Gastrocnemius medialis (tissue), 4 donors: ENCODE data around the gene RAB3GAP1. TPM values are rescaled to one million over a fixed set of nuclear protein-coding genes. Genes with fewer than 3 reads are reported as not detected.

Experiments
- ATAC-seq, 2 donors: fragments of 150-250 bp; one replicate each; pipeline ENCODE4 v1.9.1; 2016
- DNase-seq, 2 donors: peaks; one replicate each; pipeline ENCODE4 v3.0.0-alpha.2; 2019
- H3K27ac ChIP-seq, 4 donors: fragments of 200-600 bp; sonication (generic); 1 replicate in 1 of 4; 2 replicates in 3 of 4; pipeline ENCODE4 v1.5.1; 2016 to 2018; ENCODE audit warnings: mild to moderate bottlenecking in 2 of 4, moderate library complexity in 1 of 4
- H3K27me3 ChIP-seq, 3 donors: fragments of 200-600 bp; sonication (generic) in 2 of 3; 1 replicate in 1 of 3; 2 replicates in 2 of 3; pipeline versions ENCODE4 v1.5.1 to v1.6.0; 2016 to 2019; ENCODE audit warnings: mild to moderate bottlenecking in 1 of 3, moderate library complexity in 1 of 3
- H3K36me3 ChIP-seq, 2 donors: fragments of 200-600 bp; sonication (generic) in 1 of 2; one replicate each; pipeline ENCODE4 v1.5.1; 2017 to 2018
- H3K4me1 ChIP-seq, 2 donors: fragments of 200-600 bp; sonication (generic) in 1 of 2; one replicate each; pipeline ENCODE4 v1.5.1; 2016 to 2017; ENCODE audit warnings: mild to moderate bottlenecking in 2 of 2
- H3K4me3 ChIP-seq, 4 donors: fragments of 200-600 bp; sonication (generic) in 3 of 4; 1 replicate in 1 of 4; 2 replicates in 3 of 4; pipeline ENCODE4 v1.5.1; 2016 to 2019; ENCODE audit warnings: mild to moderate bottlenecking in 2 of 4
- H3K9me3 ChIP-seq, 3 donors: fragments of 200-600 bp; sonication (generic) in 2 of 3; 1 replicate in 1 of 3; 2 replicates in 2 of 3; pipeline ENCODE4 v1.5.1; 2016 to 2019
- CTCF ChIP-seq, 5 experiments: fragments of 450-650 bp in 3 of 5; fragments of 200-600 bp in 2 of 5; sonication (generic) in 2 of 5; IDR thresholded peaks in 4 of 5; conservative IDR thresholded peaks in 1 of 5; 1 replicate in 4 of 5; 2 replicates in 1 of 5; pipeline ENCODE4 v1.5.1; 2016 to 2019; ENCODE audit warnings: antibody characterized with exemption in 5 of 5, mild to moderate bottlenecking in 3 of 5, moderate library complexity in 3 of 5
- POLR2A ChIP-seq, 2 donors: fragments of 450-650 bp; IDR thresholded peaks; one replicate each; pipeline ENCODE4 v1.6.1; 2017; ENCODE audit warnings: antibody characterized with exemption in 2 of 2, mild to moderate bottlenecking in 2 of 2, moderate library complexity in 2 of 2
- in situ Hi-C, 4 donors: fragments of 200-750 bp; cut with MboI; loops; one replicate each; pipeline versions ENCODE4 v1.15.0 to v1.8.0; 2017; ENCODE audit warnings: low sequenced_read_pairs in 4 of 4
- intact Hi-C: fragments of 100-400 bp; cut with DNase I; formaldehyde crosslinking; loops from one replicate; pipeline ENCODE4 v1.15.1; 2023; ENCODE audit warnings: low total_unique reads
- total RNA-seq, 4 donors: library from RNA; depleted of rRNA; stranded (reverse); fragments of >200 nt; gene quantifications; one replicate each; pipeline versions ENCODE4 v1.1.0 to v1.2.3, GENCODE V29; 2016

RAB3GAP1 gene
- total RNA-seq, 4 donors from 2014 or later: 44.3 to 51.7 (median 46.5) TPM

- no peak for ATAC-seq
Observed at GRCh38 chr2:135009339-135009738, 42.8 kb upstream of the RAB3GAP1 start.

GRCh38 chr2:135010200-135010942, 41.7 kb upstream of the RAB3GAP1 start:
- no peak for TF ChIP-seq CTCF (IDR thresholded peaks at IDR 0.05 in 4 of 5, conservative IDR thresholded peaks at IDR 0.05 in 1 of 5)
- TF ChIP-seq POLR2A (IDR thresholded peaks at IDR 0.05): no peak

More at GRCh38 chr2:135009339-135009738, 42.8 kb upstream of the RAB3GAP1 start:
- in situ Hi-C loops (loop anchor here in 3 of 4 donors (5.0 to 25.0 kb wide), 2 partner anchors 703 kb away; no protein-coding TSS in a partner anchor), intact Hi-C loops (loop anchor here (10.0 kb wide), 1 partner anchor 785 kb away; no protein-coding TSS in a partner anchor)
- no peak overlapping the region for H3K27ac ChIP-seq
- H3K27me3 ChIP-seq: peaks cover 0 to 13% (median 0%) of the 10 kb centered on the region in 3 donors
- peaks cover 0 to 2% of the 10 kb centered on the region in 2 donors for H3K4me1 ChIP-seq
- no peak overlapping the region for H3K4me3 ChIP-seq
- no peaks in the 10 kb centered on the region for H3K36me3 ChIP-seq
- TF ChIP-seq POLR2A (IDR thresholded peaks at IDR 0.05) (no peak), CTCF (IDR thresholded peaks at IDR 0.05 in 4 of 5, conservative IDR thresholded peaks at IDR 0.05 in 1 of 5) (no peak)
- H3K9me3 ChIP-seq: no peaks in the 10 kb centered on the region
- no peak for DNase-seq

GRCh38 chr2:135011633-135012032, 40.5 kb upstream of the RAB3GAP1 start:
- in situ Hi-C loops (loop anchor here in 1 of 4 donors (25.0 kb wide), 1 partner anchor 701 kb away; no protein-coding TSS in a partner anchor), intact Hi-C loops (no loop called here)
- H3K9me3 ChIP-seq: no peaks in the 10 kb centered on the region
- no peaks in the 10 kb centered on the region for H3K36me3 ChIP-seq
- H3K4me3 ChIP-seq: no peak overlapping the region
- H3K4me1 ChIP-seq: no peaks in the 10 kb centered on the region
- TF ChIP-seq CTCF (IDR thresholded peaks at IDR 0.05 in 4 of 5, conservative IDR thresholded peaks at IDR 0.05 in 1 of 5): no peak
- no peak for TF ChIP-seq POLR2A (IDR thresholded peaks at IDR 0.05)
- DNase-seq (no peak), ATAC-seq (no peak)
- H3K27me3 ChIP-seq: peaks cover 0 to 10% (median 0%) of the 10 kb centered on the region in 3 donors
- H3K27ac ChIP-seq: no peak overlapping the region

More at GRCh38 chr2:135010200-135010942, 41.7 kb upstream of the RAB3GAP1 start:
- no peaks in the 10 kb centered on the region for H3K4me1 ChIP-seq
- DNase-seq (no peak), ATAC-seq (no peak)
- H3K9me3 ChIP-seq: no peaks in the 10 kb centered on the region
- intact Hi-C loops (no loop called here), in situ Hi-C loops (loop anchor here in 1 of 4 donors (25.0 kb wide), 1 partner anchor 702 kb away; no protein-coding TSS in a partner anchor)
- peaks cover 0 to 13% (median 0%) of the 10 kb centered on the region in 3 donors for H3K27me3 ChIP-seq
- no peak overlapping the region for H3K4me3 ChIP-seq
- H3K27ac ChIP-seq: no peak overlapping the region
- H3K36me3 ChIP-seq: no peaks in the 10 kb centered on the region

GRCh38 chr2:135021618-135022017, 30.5 kb upstream of the RAB3GAP1 start:
- Histone ChIP-seq H3K4me1 (no peaks in the 10 kb centered on the region), H3K4me3 (no peak overlapping the region), H3K9me3 (no peaks in the 10 kb centered on the region), H3K27ac (no peak overlapping the region), H3K36me3 (no peaks in the 10 kb centered on the region), H3K27me3 (no peaks in the 10 kb centered on the region)
- no peak for TF ChIP-seq CTCF (IDR thresholded peaks at IDR 0.05 in 4 of 5, conservative IDR thresholded peaks at IDR 0.05 in 1 of 5)
- TF ChIP-seq POLR2A (IDR thresholded peaks at IDR 0.05): no peak
- DNase-seq (no peak), ATAC-seq (no peak)
- intact Hi-C loops: no loop called here
- in situ Hi-C loops: loop anchor here in 1 of 4 donors (25.0 kb wide), 1 partner anchor 691 kb away; no protein-coding TSS in a partner anchor
